Peyer's patch (tissue), 4 donors: ENCODE data around the gene RANGRF.

Experiments used
- CTCF ChIP-seq, 6 experiments: fragments of 450-650 bp in 4 of 6; fragments of 200-600 bp in 2 of 6; sonication (generic) in 1 of 6; IDR thresholded peaks; one replicate each; pipeline ENCODE4 v1.5.1; 2017 to 2019; ENCODE audit warnings: antibody characterized with exemption in 6 of 6, mild to moderate bottlenecking in 3 of 6, moderate library complexity in 1 of 6
- POLR2A ChIP-seq, 2 donors: fragments of 450-650 bp; IDR thresholded peaks; one replicate each; pipeline ENCODE4 v1.5.1; 2017; ENCODE audit warnings: antibody characterized with exemption in 2 of 2, mild to moderate bottlenecking in 2 of 2, moderate library complexity in 2 of 2

GRCh38 chr17:8266648-8267479 lies 21.6 kb upstream of the RANGRF start:
- no peak for TF ChIP-seq CTCF (IDR thresholded peaks at IDR 0.05)
- TF ChIP-seq POLR2A (IDR thresholded peaks at IDR 0.05): no peak
